OCI-LY3 (cell line): ENCODE data around the gene MAML1.

Experiments used
- EZH2phosphoT487 ChIP-seq: fragments of 200-600 bp; shearing (Covaris generic); IDR thresholded peaks from 2 replicates; pipeline ENCODE4 v1.6.1; 2018; ENCODE audit warnings: antibody characterized with exemption, mixed run types, low read depth
- TF ChIP-seq, protein P1 (sequence below): fragments of 200-600, 300-600 bp; sonication (generic); IDR thresholded peaks from 2 replicates; pipeline ENCODE4 v1.5.1; 2014; ENCODE audit warnings: antibody characterized with exemption, low read length, low read depth

DNA sequence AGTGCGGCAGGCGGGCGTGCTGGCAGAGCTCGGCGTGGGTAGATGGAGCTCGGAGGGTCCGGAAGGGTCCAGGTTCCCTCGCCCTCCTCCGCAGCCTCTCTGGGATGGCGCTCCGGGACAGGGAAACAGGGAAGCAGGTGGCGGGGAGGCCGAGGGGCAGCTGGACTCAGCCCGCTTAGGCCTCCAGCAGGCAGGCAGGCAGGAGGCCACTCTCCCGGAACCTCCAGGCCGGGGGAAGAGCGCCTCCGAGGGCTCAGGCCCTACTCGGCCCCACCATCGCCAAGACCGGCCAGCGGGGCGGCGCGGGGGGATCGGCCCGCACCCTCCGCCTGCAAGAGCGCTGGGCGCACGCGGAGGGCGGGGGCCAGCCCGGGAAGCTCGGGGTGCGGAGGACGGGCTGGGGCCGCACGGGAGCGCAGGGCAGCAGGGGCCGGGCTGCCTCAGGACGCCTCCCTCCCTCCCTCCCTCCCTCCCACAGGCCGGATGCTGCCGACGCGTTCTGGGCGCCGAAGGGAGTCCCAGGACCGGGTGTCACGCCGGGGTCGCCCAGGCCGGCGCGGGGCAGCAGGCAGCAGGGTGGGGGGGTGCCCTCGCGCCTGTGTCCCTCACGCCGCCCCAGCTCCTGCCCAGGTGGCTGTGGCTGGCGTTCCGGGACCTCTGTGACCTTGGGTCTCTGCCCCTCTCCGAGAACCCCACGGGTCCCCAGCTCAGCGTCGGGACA lies 73.1 kb downstream of the MAML1 start:
- TF ChIP-seq, protein P1, sequence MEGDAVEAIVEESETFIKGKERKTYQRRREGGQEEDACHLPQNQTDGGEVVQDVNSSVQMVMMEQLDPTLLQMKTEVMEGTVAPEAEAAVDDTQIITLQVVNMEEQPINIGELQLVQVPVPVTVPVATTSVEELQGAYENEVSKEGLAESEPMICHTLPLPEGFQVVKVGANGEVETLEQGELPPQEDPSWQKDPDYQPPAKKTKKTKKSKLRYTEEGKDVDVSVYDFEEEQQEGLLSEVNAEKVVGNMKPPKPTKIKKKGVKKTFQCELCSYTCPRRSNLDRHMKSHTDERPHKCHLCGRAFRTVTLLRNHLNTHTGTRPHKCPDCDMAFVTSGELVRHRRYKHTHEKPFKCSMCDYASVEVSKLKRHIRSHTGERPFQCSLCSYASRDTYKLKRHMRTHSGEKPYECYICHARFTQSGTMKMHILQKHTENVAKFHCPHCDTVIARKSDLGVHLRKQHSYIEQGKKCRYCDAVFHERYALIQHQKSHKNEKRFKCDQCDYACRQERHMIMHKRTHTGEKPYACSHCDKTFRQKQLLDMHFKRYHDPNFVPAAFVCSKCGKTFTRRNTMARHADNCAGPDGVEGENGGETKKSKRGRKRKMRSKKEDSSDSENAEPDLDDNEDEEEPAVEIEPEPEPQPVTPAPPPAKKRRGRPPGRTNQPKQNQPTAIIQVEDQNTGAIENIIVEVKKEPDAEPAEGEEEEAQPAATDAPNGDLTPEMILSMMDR, result no peak
- no peak for TF ChIP-seq EZH2phosphoT487
